AML-193 (cell line): ENCODE results near the gene ZFYVE1.
"Not testable (repeated sequence)": the region's sequence is repeated elsewhere in the genome, so short reads cannot be mapped to it uniquely, and the experiment has no call there.

Source experiments
- DNase-seq, 2 experiments: peaks; one replicate each; lab custom pipeline; 2025; lab: John Stamatoyannopoulos, UW

The ZFYVE1 gene, protein sequence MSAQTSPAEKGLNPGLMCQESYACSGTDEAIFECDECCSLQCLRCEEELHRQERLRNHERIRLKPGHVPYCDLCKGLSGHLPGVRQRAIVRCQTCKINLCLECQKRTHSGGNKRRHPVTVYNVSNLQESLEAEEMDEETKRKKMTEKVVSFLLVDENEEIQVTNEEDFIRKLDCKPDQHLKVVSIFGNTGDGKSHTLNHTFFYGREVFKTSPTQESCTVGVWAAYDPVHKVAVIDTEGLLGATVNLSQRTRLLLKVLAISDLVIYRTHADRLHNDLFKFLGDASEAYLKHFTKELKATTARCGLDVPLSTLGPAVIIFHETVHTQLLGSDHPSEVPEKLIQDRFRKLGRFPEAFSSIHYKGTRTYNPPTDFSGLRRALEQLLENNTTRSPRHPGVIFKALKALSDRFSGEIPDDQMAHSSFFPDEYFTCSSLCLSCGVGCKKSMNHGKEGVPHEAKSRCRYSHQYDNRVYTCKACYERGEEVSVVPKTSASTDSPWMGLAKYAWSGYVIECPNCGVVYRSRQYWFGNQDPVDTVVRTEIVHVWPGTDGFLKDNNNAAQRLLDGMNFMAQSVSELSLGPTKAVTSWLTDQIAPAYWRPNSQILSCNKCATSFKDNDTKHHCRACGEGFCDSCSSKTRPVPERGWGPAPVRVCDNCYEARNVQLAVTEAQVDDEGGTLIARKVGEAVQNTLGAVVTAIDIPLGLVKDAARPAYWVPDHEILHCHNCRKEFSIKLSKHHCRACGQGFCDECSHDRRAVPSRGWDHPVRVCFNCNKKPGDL

DNA sequence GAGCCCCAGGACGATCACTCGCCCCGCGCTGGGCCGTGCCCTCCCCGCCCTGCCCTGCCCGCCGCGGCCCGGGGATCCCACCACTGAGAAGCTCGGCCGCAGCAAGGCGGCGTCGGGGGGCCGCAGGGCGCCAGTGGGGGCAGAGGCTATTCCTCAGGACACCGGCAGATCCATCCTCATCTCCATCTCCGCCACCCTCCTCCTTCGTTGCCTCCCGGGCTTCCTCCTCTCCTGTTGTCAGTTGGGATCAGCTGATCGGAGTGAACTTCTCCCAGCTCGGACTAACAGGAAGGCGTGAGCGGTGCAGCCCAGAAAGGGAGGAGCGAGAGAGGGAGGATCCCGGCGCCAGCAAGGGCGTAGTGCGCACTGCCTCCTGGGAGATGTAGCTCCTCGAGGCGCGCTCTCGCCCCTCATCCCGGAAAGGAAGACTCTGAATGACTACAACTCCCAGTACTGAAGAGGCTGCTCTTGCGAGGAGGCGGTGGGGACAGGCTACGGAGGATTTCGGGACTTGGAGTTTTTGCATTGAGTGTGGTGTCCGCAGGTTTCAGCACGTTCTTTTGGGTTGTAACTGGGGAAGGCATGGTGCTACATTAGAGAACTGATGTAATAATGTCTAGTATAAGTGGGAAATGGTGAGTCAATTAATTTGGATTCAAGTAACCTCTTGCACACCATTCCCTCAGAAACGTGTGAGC is at the start of gene ZFYVE1:
Gene ZFYVE1, minus strand, starts transcription at position 262 of the 698 bp plus-strand sequence. CDS start 2,598 bp downstream, outside the sequence.
- DNase-seq, result peak; percentile 98

DNA sequence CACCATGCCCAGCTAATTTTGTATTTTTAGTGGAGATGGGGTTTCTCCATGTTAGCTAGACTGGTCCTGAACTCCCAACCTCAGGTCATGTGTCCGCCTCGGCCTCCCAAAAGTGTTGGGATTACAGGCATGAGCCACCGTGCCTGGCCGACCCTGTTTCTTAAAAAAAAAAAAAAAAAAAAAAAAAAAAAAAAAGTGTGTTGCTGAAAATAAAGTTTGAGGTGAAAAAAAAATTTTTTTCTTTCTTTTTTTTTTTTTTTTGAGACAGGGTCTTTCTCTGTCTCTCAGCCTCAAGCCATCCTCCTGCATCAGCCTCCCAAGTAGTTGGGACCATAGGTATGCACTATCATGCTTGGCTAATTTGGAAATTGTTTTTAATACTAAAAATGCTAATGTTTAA is 42.7 kb upstream of the ZFYVE1 start:
- no peak for DNase-seq

DNA sequence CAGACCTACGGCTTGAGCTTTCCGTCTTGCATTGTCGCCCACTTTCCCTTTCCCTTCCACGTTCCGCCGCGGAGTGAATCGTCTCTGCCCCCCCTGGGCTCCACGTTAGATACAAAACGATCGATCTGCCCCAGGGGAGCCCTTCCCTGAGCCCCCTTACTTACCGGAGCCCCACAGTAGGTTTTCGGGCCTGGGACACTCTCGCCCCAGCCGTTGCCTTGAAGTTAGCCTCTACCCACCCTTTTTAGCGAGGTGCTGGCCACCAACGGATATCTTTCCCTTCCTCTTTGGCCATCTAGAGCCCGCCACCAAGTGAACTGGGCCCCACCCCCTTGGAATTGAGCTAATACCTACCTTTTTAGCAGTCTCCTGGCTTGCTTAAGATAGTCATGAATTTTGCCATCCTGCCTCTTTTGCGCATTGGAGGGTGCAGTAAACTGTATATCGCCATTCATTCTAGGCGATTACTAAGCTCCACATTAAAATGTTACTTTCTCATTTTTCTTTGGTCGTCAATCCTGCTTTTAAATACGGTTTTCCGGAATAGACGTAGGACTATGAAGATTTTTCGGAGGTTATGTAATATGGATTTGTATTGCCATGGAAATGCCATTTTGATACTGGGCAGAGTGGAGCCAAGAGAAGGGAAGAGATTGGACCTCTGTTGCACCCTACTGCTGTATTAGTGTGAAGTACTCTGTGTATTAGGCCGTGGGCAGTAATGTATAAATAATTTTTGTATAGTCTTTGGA is 32.2 kb upstream of the ZFYVE1 start:
- peak; percentile 41 to 45 for DNase-seq

DNA sequence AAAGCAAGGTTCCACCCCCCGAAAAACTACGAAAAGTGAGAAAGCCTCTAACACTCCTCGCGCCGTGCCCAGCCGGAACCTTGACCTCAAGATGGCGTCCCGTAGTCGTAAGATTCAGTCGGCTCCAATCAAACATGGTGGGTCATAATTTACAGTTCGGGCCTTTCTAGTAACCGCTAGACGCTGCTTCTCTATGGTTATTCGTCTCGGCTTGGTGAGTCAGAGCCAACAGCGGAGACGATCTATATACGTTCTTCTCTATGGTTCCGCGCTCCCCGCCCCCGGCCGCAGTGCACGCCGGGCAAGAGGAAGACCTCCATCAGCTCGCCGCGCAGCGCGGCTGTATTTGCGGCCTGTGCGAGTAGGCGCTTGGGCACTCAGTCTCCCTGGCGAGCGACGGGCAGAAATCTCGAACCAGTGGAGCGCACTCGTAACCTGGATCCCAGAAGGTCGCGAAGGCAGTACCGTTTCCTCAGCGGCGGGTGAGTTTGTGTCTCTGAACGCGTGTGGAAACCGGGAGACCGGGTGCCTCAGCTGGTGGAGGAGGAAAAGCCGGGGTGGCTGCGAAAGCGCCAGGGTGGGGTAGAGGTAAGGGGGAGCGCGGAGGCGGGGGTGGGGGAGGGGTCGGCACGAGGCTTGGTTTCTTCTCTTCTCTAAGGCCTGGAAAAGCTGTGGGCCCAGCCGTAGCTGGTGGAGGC is 31.5 kb upstream of the ZFYVE1 start, which contains the start of gene RBM25:
Gene RBM25, plus strand, starts transcription at position 311 of the 698 bp plus-strand sequence. CDS start 13,108 bp downstream, outside the sequence.
- peak; percentile 96 to 98 for DNase-seq

DNA sequence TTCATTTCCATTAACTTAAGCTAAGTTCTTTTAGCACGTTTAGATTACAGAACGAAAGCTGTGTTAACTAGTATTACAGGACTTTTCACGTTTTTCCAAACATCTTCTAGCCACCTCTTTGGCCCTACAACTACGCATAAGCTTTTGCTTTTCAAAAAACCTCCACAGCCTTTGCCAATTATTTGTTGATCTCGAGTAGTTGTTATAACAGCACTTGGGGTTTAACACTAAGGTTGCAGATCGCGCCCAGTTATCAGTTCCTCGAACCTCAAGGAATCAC is 31.0 kb upstream of the ZFYVE1 start:
- DNase-seq, result no peak

DNA sequence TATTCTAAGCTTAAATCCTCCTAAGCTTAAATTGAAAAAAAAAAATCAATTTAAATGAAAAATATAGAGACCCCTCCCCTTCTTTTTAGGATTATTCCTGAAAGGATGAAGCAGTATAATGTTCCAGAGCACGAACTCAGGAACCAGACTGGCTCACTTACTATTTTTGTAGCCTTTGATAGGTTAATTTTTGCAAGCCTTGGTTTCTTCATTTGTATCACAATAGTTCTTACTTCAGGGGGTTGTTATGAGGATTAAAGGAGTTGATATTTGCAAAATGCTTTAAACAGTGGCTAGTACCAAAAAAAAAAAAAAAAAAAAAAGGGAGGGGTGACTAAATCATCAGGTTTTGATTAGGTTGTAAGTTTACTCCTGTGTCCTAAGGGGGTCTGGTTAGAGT is 28.3 kb upstream of the ZFYVE1 start:
- no peak for DNase-seq

DNA sequence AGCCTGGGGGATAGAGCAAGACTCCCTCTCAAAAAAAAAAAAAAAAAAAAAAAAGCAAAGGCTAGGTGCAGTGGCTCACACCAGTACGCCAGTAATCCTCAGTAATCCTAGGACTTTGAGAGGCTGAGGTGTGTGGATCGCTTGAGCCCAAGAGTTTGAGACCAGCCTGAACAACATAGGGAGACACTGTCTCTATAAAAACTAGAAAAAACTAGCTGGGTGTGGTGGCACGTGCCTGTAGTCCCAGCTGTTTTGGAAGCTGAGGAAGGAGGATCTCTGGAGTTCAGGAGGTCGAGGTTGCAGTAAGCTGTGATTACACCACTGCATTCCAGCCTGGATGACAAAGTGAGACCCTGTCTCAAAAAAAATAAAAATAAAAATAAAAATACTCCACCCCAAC is 22.5 kb upstream of the ZFYVE1 start:
- DNase-seq, result no peak

DNA sequence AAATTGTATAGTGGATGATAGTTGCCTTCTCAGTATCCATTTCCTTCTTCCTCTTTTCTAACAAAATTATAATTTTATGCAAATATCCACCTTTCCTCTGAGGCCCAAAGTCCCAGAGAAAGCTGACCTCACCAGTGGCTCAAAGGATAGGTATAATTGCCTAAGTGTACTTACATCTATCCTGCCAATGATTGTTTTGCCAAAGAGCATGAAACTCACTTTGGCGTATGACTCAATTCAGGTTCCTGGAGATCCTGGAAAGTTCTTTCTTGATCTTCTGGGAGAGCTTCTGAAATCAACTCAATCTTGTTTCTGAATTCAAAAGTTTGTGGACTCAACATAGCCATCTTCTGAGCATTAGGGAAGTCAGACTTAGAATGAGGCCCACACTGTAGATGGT is 20.9 kb upstream of the ZFYVE1 start:
- DNase-seq, result no peak

DNA sequence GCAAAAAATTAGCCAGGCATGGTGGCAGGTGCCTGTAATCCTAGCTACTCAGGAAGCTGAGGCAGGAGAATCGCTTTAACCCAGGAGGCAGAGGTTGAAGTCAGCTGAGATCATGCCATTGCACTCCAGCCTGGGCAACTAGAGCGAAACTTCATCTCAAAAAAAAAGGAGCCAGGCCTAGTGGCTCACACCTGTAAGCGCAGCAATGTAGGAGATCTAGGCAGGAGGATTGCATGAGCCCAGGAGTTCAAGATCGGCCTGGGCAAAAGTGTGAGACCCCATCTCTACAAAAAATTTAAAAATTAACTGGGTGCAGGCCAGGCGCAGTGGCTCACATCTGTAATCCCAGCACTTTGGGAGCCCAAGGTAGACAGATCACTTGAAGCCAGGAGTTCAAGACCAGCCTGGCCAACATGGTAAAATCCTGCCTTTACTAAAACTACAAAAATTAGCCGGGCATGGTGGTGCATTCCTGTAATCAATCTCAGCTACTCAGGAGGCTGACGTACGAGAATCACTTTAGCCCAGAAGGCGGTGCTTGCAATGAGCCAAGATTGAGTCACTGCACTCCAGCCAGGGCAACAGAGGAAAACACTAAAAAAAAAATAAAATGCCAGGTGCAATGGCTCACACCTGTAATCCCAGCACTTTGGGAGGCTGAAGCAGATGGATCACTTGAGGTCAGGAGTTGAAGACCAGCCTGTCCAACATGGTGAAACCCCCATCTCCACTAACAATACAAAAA is 10.0 kb upstream of the ZFYVE1 start:
- not testable (repeated sequence) for DNase-seq

DNA sequence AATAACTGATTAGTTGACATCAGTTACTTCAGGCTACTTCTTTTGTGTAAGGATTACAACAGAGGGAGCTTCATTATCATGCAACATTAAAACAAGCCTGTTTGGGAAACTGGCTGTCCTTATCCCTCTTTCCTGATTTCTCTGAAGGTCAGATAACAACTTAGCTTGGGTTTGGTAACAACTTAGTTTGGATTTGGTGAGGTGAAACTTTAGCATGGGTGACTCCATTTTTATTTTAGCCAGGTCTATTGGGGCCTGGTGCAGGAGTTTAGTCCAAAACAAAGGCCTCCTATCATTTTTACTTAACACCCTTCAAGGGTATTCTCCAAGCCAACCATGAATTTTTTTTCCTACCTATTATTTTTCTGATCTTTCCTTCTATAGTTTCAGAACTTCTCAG is 1.1 kb upstream of the ZFYVE1 start:
- DNase-seq, result no peak

DNA sequence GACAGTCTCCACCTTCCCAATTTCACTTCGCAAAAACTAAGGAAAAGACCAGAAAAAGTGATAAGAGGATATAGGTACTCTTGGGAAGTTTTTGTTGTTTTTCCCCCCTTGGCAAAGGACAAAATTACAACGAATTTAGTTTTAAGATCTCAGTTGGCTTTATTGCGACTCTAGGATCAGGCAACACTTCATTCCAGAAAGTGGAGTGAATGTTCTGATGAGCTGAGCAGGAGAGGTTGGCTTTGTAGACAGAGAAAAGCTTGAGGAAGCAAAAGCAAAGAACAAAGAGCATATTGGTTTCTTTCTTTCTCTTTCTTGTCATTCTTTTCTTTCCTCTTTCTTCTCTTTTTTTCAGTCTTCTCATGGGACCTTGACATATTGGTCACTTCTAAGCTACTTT is 640 bp upstream of the ZFYVE1 start:
- no peak for DNase-seq

DNA sequence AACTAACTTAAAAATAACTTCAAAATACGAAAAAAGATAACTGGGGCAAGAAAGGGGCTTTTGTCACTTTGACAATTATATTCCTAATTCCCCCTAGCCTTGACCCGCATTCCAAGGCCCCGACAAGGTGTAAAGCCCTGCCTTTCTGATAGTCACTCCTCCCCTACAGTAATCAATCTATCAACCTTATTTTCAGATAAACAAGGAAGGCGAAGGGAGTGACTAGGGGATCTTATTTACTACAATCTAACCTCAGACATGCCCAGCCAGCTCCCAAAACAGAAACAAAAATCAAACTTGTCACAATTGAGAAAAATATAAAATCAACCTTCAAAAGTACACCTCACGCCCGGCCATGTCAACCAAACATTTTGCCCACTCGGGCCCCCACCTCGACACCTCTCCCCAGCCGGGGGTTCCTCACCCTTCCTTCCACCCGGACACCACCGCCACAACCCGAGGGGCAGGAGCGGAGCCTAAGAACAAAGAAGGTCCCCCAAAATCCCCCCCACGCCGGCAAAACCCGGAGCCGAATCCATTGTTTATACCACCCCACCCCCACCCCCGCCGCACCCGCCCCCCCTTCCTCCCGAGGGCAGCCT is 562 bp downstream of the ZFYVE1 start:
- DNase-seq, result no peak

DNA sequence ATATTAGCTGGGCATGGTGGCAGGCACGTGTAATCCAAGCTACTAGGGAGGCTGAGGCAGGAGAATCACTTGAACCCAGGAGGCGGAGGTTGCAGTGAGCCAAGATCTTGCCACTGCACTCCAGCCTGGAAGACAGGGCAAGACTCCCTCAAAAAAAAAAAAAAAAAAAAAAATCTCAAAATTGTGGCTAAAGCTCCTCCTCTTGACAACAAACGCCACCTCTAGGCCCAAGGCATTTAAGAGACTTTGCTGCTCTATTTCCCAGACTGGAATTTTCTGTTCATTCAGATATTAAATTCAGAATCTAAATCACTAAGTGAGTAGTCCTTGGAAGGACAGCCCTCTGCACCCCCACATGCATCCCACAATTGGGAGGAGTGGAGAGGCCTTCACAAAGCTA is 1.4 kb downstream of the ZFYVE1 start:
- no peak for DNase-seq

DNA sequence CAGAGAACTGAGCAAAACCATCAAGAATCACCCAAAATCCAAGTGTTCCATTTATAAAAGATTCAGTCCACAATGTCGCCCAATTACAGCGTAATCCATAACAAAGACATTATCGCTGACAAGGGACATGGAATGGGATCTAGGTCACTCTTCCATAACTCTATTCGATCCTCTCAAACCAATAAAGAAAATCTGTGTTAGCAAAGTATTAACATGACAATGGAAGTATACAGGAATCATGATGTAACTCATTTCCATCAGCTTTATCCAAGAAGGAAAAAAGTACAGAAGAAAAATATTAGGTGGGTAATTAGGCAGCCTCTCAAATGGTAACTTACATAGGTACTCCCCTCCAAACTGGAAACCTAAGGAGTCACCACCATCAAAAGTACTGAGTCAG is 4.9 kb downstream of the ZFYVE1 start:
- DNase-seq, result no peak

DNA sequence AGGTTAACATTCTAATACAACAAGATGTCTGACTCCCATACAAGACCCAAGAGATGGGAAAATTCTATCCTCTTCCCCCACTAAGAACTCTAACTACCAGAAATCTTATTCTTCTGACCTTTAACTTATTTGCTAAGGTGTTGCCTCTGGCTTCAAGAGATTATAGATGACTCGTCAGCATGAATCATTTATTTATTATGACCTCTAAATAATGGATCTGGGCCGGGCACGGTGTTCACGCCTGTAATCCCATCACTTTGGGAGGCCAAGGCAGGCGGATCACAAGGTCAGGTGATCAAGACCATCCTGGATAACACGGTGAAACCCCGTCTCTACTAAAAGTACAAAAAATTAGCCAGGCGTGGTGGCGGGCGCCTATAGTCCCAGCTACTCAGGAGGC is 10.9 kb downstream of the ZFYVE1 start:
- not testable (repeated sequence) for DNase-seq

DNA sequence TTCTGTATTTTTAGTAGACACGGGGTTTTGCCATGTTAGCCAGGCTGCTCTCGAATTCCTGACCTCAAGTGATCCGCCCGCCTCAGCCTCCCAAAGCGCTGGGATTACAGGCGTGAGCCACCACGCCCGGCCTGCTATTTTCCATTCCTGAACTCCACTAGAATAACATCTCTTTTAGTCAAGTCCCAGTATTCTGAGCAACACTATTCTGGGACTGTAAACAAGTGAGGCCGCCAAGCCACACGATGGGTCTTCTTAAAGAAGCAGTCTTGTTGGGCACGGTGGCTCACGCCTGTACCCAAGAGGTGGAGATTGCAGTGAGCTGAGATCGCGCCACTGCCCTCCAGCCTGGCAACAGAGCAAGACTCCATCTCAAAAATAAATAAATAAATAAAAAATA is 11.4 kb downstream of the ZFYVE1 start:
- DNase-seq, result not testable (repeated sequence)

DNA sequence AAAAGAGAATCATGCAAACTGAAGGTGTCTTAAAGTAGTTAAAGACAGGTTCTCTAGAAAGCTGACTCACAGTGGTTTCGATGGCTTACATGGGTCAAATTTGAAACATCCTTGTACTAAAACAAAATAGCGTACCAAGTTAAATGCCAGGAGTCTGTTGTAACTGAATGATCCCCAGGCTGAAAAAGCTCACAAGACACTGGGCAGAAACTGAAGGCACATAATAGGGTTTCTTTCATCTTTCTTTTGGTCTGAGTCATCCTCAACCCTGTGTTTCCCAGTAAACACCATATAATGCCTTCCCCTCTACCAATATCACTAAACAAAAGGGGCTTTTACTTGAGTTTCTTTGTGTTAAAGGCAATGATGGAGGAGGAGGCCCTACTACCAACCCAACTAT is 12.8 kb downstream of the ZFYVE1 start:
- no peak for DNase-seq

DNA sequence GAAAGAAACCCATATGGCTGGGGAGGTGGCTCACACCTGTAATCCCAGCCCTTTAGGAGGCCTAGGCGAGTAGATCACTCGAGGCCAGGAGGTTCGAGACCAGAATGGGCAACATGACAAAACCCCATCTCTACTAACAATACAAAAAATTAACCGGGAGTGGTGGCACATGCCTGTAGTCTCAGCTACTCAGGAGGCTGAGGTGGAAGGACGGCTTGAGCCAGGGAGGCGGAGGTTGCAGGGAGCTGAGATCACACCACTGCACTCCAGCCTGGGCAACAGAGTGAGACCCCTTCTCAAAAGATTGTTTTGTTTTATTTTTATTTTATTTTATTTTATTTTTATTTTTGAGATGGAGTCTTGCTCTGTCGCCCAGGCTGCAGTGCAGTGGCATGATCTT is 15.7 kb downstream of the ZFYVE1 start:
- not testable (repeated sequence) for DNase-seq

DNA sequence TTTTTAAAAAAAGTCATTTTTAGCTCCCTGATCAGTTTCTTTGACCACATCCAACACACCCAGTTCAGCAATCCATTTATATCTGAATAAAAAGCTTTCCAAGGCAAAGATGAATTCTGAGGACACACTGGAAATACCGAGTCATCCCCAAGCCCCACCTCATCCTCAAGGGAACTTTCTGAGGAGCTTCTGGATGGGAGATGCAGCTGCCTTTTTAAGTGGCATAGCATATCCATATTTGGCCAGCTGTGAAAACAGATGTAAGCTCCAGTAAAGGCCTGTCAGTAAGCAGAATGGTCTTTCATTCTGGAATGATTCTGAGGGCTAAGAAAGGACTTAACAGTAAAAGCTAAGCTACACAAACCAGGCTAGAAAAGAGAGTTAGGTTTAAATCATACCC is 18.4 kb downstream of the ZFYVE1 start:
- no peak for DNase-seq

DNA sequence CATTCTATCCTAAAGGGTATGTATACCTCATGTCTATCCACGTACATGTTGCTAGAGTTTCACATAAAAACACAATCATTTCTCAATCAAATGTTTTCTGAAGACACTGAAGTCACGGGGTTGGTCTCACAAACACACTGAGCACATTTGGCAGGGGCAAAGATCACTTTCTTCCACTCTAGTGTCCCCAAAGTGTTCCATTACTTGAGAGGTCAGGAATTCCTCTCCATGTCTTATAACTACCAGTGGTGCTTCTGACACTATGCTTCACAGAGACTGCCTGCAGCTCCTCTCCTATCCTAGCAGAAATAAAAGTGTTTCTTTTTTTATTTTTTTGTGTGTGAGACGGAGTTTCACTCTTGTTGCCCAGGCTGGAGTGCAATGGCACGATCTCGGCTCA is 19.1 kb downstream of the ZFYVE1 start:
- DNase-seq, result no peak
